GM19468 (cell line): ENCODE data around the gene ADAMTS18.
"Not testable (repeated sequence)": the region's sequence is repeated elsewhere in the genome, so short reads cannot be mapped to it uniquely, and the experiment has no call there.

Source experiments
- ATAC-seq: cut with Tn5 transposase; IDR thresholded peaks from one replicate; pipeline ENCODE4 v1.9.1; 2021; ENCODE audit warnings: mild to moderate bottlenecking, moderate library complexity, moderate number of reproducible peaks; ENCODE audit not compliant: unreplicated experiment; ENCODE audit errors: extremely low read depth

Gene ADAMTS18, protein sequence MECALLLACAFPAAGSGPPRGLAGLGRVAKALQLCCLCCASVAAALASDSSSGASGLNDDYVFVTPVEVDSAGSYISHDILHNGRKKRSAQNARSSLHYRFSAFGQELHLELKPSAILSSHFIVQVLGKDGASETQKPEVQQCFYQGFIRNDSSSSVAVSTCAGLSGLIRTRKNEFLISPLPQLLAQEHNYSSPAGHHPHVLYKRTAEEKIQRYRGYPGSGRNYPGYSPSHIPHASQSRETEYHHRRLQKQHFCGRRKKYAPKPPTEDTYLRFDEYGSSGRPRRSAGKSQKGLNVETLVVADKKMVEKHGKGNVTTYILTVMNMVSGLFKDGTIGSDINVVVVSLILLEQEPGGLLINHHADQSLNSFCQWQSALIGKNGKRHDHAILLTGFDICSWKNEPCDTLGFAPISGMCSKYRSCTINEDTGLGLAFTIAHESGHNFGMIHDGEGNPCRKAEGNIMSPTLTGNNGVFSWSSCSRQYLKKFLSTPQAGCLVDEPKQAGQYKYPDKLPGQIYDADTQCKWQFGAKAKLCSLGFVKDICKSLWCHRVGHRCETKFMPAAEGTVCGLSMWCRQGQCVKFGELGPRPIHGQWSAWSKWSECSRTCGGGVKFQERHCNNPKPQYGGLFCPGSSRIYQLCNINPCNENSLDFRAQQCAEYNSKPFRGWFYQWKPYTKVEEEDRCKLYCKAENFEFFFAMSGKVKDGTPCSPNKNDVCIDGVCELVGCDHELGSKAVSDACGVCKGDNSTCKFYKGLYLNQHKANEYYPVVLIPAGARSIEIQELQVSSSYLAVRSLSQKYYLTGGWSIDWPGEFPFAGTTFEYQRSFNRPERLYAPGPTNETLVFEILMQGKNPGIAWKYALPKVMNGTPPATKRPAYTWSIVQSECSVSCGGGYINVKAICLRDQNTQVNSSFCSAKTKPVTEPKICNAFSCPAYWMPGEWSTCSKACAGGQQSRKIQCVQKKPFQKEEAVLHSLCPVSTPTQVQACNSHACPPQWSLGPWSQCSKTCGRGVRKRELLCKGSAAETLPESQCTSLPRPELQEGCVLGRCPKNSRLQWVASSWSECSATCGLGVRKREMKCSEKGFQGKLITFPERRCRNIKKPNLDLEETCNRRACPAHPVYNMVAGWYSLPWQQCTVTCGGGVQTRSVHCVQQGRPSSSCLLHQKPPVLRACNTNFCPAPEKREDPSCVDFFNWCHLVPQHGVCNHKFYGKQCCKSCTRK (N-terminal part only)

DNA sequence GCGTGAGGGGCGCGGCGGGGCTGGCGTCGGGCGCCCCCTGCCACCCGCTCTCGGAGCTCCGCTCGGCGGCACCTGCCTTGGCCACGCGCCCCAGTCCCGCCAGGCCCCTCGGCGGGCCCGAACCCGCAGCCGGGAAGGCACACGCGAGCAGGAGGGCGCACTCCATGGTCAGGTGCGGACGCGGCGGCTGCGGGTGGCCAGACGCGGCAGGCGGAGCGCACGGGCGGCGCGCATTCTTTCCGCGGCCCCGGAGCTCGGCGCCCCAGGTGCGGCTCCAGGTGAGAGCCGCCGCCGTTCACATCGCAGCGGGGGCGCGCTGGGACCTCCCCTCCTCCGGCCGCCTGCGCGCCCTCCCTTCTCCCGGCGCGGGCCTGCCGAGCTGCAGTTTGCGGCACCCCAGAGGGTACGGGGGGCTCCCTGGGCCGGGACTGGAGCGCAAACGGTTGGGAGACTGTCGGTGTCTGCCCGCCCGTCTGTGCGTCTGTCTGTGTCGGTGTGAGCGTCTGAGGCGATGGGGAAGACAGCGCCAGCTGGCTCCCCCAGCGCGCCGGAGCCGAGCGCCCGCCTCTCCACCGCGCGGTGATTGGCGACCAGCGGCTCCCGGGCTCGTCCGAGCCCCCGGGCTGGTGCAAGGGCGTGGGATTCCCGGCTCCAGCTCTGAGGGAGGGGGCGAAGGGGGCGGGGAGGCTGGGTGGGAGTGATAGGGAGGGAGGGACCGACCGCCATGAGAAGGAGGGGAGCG lies at the start of gene ADAMTS18:
Gene ADAMTS18, minus strand, starts transcription at position 505 of the 742 bp plus-strand sequence. Its CDS starts 339 bp downstream, at position 166.
- ATAC-seq: no peak

DNA sequence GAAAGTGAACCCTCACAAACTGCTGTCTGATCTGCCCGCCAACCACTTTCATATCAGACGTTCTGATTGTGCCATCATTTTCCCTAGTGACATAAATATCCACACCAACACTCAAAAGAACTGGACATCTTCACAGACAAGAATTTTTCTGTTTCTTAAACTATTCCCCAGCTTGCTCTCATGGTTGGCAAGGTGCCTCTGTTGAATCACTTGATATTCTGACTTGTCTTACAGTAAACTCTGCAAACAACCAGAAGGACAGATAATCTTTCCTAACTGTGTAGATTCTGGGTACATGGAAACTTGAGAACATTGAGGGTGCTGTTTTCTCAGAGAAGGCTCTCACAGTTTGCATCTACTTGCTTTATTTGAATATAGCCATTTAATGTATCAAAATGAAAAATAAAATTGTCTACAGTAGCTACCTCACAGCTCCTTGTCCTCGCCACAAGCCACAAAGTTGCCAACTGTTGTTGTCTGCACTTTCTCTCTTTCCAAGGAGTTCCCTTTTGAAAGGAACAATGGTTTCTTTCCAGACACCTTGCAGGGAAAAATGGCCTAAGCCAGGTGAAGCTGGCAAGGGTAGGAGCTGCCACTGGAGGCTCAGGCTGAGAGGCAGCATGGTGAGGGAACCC lies 46.0 kb upstream of the ADAMTS18 start:
- ATAC-seq: no peak

DNA sequence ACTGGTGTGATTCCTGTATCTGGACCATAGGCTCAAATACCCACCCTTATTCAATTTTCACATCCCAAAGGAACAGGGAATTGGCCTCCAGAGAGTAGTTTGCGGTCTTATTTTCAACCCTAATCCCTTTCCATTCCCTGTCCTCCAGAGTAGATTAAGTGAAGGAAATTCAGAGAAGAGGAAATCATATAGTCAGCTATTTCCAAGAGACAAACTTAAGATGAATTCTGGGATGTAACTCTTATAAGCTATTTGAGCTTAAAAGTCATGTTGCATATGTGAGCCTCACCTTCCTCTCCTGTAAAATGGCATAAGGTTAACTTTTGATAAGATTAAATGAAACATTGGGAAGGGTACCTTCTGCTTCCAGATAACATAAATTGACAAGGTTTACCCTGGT lies 37.4 kb upstream of the ADAMTS18 start:
- ATAC-seq: no peak

DNA sequence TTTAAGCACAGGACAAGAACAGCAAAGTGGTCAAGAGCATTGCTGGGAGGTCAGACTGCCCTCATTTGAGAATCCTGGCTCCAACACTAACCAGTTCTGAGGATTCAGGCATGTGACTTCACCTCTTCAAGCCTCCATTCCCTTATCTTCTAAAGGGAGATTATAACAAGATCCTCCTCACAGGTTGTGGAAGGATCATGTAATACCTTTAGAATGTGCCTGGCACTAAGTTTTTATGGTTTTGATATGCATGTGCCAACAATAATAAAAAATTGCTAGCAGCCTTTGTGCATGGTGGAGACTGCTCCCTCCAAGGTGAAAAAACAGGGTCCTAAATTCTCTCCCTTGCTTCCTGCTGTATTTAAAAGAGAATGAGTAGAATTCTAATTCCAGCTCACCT lies 36.0 kb upstream of the ADAMTS18 start:
- no peak for ATAC-seq

DNA sequence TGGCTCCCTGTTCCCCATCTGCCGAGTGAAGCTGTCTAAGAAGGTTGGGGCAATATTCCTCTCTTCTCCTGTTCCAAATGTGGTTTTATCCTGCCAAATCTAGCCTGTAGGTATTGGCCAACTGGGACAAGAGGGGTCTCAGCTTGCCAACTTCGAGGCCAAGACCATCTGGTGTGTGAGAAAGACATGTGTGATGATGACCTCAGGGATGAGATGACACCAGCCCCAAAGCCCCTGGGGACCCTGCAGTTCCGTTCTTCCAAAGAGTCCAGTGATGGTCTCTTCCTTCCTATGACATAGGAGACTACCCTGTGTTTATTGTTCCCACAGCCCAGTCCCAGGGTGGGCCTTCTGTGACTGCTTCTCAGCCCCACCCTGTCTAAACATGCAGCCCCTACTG lies 34.8 kb upstream of the ADAMTS18 start:
- ATAC-seq: no peak

DNA sequence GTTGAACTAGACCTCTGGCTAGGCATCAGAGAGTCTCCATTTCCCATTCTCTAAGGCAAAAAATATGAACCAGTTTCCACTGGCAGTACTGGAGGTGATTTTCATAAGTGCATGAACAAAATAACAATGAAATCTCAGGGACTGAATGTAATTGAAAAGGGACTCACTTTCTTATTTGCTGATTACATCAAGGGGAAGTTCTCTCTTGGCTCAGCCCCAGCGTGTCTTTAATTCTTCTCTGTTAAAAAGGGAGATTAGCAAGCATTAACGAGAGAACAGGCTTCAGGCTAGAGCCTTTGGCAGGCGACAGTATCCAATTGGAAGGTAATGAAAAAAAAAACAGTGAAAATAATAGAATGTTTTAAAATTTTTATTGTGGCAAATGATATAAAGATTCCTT lies 34.0 kb upstream of the ADAMTS18 start:
- no peak for ATAC-seq

DNA sequence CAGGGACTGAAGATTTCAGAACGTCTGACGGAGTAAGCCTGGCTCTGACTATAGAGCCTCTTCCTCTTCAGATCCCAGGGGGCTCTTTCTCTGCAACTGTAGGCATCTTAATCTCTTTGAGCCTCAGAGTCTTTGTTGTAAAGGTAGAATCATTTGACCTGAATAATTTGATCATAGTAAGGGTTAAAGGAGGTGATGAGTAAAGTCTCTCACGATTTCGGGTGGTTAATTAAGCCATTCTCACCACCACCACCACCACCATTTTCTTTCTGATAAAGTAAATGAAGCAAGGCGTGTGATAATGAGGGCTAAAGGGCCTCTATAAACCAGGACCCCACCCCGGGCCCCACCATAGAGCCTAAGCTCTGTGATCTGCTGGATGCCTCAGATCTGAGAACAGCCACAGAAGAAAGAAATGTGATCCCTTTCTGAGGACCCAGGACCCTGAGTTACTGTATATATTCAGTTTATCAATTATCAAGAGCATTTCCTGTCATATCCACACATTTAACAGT lies 33.0 kb upstream of the ADAMTS18 start:
- no peak for ATAC-seq

DNA sequence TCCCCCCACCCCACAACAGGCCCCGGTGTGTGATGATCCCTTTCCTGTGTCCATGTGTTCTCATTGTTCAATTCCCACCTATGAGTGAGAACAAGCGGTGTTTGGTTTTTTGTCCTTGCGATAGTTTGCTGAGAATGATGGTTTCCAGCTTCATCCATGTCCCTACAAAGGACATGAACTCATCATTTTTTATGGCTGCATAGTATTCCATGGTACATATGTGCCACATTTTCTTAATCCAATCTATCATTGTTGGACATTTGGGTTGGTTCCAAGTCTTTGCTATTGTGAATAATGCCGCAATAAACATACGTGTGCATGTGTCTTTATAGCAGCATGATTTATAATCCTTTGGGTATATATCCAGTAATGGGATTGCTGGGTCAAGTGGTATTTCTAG lies 28.8 kb upstream of the ADAMTS18 start:
- not testable (repeated sequence) for ATAC-seq

DNA sequence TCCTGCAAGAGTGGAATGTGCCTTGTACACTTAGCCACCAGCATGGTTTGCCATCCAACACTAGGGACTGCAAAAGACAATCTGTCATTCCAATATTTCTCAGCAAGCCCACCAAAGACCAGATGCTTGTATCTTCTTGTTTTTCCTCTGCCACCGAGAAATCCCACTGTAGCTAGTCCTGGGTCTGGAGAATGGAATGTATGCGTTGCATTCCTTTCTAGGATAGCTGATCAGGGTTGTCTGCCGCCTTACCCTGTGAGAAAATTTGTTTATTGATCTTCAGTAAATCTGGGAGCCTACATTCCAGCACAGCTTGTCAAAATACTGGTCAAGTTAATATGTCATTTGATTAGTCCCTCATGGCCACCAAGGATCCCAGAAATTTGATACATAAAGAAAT lies 28.1 kb upstream of the ADAMTS18 start:
- ATAC-seq: no peak

DNA sequence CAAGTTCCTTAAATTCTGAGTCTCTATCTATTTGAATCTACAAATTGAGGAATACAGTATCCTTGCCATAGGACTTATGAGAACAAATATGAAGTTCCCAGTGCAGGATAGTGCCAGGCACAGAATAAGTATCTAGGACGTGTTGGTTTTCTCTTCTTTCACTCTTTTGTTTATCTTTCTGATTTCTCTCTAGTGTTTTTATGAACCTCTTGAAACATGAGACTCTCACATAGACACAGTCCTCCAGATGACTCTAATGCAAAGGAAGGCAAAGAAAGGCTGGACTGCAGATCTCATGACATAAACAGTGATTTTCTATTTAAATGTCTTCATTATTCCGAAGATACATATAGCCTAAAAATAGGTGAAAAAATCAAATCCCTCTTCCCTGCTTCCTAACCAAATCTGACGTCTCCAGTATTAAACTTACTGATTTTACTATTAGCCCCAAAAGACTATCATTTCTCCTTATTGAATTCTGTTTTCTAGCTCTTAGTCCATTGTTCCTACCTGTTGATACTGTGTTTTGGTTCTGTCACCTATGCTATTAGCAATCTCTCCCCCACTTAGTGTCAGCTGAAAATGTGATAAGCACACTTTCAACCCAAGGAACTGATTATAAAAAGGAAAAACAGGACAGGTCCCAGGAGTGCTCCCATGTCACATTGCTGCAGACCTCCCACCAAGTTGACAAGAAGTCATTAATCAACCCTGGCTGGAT lies 24.9 kb upstream of the ADAMTS18 start:
- no peak for ATAC-seq

DNA sequence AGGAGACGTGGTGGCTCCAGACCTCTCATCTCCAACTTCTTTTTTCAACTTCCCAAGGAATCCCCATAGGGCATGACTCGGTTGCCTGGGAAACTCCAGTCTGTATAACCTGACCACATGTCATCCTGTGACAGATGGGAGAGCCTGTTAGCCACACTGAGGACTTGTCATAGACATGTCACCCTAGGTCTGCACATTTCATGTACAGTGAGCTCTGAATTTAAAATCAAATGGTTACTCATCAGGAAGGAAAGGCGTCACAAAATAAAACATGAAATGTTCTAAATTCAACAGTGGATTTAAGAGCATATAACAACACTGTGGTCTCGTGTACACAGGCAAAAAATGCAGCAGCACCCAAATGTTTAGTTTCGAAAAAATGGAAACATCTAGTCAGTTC lies 22.2 kb upstream of the ADAMTS18 start:
- ATAC-seq: no peak

DNA sequence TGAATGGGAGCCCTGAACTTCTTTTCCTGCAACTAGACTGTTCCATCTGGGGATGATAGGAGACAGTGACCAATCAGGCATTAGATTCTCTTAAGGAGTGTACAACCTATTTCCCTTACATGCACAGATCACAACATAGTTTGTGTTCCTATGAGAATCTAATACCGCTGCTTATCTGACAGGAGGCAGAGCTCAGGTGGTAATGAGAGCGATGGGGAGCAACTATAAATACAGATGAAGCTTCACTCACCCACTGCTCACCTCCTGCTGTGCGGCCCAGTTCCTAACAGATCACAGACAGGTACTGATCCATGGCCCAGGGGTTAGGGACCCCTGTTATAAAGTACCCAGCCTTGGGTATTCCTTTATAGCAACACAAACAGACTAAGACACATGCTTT lies 17.4 kb upstream of the ADAMTS18 start:
- no peak for ATAC-seq

DNA sequence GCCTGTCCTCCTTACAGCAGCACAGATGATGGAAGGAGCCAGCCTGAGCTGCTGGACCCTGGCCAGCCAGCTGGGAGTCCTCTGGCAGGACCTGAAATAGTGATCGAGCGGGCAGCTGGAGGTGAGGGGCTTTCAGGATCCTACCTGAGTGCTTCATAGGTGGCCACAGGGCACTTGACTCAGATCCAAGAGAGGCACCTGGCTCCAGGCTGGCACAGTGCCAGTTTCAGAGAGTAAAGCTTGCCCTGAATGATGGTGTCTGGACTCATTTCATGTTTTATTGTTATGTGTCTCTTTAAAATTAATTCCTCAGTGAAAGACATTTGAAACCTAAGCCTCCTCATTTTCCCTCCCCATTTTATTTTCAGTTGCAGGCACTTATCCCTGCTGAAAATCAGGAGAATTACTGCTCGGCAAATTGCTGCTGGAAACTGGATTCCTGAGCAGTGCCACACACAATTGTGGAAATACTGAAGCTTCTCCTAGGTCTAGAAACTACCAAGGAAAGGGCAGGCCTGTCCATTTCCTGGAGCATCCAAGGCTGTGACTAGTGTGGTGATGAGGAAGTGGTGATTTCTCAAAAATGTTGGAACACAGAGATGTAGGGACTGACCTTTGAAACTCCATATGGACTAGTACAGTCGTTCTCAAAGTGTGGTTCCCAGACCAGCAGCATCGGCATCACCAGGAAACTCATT lies 16.1 kb upstream of the ADAMTS18 start:
- no peak for ATAC-seq

DNA sequence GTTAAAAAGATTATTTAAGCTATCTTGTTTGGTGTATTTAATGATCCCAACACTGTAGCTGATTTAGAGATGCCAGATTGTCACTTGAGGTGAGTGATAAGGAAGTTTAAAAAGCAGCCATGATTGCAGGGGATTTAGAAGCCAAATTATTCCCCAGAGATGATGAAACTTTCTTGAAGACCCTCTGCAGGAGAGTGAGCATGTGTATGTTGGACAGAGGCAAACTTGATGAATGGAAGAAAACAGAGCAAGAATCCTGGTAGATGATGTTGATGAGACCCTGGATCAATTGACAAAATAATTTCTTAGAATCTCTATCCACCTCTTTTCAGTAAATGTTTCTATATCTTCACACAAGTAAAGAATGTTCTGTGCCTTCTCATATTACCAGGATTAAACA lies 14.4 kb upstream of the ADAMTS18 start:
- no peak for ATAC-seq

DNA sequence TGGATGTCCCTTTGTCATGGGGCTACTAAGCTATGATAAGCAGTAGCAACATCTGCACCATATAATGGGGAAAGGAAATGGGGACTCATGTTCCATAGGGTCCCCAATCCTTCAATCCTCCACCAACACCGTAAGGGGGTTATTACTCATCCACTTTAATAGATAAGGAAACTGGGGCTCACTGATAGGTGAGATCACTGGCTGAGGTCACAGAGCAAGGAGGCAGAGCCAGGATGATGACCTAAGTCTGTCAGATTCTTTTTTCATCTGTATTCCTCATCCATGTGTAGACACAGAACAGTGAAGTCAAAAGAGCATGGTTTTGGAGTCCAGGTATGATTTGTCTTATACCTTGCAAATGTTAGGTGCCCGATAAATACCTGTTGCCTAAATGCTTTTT lies 10.5 kb upstream of the ADAMTS18 start:
- ATAC-seq: no peak

DNA sequence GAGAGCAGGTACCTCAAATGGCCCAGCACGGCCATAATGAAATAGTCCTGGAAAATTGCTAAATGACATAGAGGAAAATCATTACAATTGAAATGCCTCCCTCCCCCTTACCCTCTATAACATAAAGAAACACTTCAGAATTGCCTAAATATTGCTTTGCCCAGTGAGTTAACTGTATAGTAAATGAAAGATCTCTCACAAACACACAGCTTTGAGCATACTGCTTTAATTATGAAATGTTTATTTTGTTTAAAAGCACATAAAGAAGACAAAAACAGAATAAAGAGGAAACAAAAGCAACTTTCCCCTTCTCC lies 9.3 kb upstream of the ADAMTS18 start:
- ATAC-seq: no peak

DNA sequence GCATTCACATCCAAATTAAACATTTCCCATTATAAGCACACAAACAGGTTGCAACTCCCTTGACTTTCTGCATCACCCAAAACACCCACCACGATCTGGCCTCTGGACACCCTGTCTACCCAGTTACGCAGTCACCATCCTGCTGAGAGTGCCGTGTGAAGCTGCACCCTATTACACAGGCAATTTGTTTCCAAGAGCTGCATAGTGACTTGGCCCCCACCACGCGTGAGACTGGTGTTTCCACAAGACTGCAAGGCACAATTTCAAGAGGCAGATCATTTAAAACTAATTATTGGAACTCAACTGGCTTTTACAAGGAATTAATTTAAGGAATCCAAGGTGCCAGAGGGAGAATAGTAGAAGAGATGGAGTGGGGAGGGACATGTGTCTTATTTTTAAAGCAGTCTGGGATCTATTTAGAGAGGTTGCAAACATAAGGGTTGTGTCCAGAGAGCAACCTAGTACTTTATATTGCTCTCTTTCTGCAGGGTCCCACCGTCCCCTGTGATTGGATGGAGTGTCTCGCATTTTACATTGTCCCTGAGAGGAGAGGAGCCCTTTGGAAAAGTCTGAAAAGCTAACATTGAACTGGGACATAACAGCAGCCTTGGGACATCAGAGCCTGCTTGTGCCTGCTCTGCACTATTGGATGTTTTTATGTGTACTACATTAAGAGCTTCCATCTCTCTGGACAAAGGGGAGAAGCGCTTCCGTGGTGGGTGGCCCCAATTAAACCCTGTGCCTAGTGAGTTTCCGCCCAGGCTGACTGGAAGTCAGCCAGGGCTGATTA lies 8.7 kb upstream of the ADAMTS18 start:
- no peak for ATAC-seq
